ENCODE results near the gene MRPL42.
"Not testable (repeated sequence)": the region's sequence is repeated elsewhere in the genome, so short reads cannot be mapped to it uniquely, and the experiment has no call there.

The MRPL42 gene

DNA sequence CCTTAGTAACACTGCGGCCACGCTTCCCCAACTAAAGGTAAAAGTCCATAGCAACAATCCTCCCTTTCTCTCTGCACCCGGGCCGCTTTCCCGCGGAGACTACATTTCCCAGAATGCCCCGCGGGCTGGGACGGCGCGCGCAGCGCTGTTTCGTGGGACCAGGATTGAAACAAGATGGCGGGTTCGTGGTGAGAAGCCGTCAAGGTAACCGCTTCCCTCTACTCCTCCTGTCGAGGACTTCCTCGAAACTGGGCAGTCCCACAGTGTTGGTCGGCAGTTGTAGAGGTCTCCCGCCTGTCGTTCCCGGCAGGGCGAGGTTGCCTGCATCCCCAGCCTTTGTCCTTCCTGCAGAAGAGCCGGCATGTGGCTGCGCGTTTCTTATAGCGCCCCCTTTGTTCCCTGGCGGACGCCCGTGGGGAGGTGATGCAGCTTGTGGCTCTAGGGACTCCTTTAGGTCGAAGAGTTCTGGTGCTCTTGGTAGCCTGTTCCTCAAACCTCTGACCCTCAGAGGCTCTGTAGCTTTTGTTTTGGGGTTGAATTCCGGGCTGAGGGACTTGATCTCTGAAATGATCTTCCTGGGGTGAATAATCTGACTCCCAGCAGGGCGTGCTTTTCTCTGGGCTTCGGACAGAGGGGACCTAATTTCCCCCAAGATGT is at the start of gene MRPL42:
Gene MRPL42, plus strand, starts transcription at position 164 of the 657 bp plus-strand sequence. CDS start 1,772 bp downstream, outside the sequence.
- peak; percentile 69 for DNase-seq (ENCODE audit: low read depth, low spot score)

GRCh38 chr12:93417967-93418480 is 49.3 kb upstream of the MRPL42 start:
- no peak for DNase-seq (ENCODE audit: low read depth, low spot score)

DNA sequence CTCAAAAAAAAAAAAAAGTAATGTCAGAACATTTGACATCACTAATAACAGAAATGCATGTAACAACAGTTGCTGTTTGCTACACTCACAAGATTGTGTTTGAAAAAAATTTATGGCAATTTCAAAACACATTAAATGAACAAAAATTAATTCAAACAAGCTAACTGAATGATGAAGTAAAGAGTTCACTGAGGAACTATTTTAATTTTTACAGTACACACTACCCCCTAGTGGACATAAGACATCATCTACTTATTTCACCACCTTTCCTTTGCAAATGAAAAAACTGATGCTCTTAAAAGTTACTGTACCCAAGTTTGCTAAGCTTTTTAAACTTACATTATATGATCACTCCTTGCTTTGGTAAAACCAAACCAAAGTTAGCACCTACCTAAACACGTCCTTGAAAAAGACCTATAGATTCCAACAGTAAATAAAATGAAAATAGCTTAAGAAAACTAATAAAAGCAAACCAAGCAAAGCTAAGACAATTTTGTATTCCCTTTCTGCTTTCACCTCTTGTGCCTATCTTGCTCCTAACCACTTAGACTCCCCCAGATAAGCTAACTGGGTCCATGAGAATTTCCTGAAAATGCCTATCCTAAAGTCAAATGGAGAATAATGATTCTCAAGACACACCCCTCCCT is 47.8 kb upstream of the MRPL42 start:
- DNase-seq (ENCODE audit: low read depth, low spot score): no peak

DNA sequence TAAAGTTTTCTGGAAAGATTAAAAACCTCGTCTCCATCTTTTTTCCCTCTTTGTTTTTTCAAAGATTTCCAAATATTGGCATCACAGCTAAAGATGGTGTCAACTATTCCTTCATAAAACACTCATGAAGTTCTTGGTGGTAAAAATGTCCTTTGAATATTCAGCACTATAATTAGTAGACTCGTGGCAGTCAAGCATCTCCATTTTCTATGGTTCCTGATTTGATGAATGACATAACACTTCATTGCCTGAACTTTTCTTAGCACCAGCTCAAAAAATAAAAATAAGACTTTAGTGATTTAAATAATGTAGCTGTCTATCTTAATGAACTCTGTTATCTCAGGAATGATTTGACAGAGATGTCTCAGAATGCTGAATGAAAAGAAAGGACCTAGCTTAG is 45.3 kb upstream of the MRPL42 start:
- DNase-seq (ENCODE audit: low read depth, low spot score): no peak

DNA sequence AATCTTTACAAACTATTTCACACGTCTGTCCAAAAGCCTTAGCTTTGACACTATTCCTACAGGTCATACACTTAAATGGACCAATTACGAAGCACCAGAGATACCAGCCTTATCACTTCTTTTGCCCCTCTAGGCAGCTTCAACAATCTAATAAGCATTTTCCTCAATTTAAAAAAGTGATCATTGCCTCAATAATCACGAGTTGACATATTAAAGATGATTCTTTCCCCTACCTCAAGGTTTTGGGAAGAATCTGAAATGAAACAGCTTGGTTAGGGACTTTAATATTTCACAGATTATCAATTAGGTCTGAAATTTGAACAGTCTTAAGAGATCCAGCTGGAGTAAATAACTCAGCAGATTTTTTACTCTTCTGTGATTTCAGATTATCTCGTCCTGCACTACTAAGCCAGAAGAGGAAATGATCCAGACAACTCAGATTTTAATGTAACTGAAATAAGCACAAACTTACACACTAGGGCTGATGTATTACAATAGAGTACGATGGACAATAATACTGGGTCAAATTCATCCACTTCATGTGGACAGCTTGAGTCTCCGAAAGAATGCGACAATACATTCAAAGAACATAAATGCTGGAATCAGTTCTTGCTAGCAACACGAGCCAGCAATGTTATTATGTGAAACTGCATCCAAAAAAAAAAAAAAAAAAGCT is 41.4 kb upstream of the MRPL42 start:
- DNase-seq (ENCODE audit: low read depth, low spot score): no peak

DNA sequence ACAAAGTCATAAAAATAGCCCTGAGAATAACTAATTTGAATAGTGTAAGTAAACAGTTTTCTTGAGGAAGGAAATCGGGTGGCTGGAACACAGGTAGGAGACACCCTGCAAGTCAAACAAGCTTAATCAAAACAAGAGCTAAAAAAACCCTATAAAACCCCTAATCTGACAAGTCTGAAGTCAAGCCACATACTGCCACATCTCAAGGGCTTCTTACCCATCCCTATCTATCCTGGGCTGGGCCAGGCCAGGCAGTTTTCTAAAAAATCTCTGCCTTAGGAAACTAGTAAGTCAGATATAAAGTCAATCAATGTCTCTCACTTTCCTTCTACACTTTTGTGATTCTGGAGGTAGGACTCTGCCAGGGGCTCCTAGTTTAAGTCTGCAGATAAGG is 40.9 kb upstream of the MRPL42 start:
- no peak for DNase-seq (ENCODE audit: low read depth, low spot score)

DNA sequence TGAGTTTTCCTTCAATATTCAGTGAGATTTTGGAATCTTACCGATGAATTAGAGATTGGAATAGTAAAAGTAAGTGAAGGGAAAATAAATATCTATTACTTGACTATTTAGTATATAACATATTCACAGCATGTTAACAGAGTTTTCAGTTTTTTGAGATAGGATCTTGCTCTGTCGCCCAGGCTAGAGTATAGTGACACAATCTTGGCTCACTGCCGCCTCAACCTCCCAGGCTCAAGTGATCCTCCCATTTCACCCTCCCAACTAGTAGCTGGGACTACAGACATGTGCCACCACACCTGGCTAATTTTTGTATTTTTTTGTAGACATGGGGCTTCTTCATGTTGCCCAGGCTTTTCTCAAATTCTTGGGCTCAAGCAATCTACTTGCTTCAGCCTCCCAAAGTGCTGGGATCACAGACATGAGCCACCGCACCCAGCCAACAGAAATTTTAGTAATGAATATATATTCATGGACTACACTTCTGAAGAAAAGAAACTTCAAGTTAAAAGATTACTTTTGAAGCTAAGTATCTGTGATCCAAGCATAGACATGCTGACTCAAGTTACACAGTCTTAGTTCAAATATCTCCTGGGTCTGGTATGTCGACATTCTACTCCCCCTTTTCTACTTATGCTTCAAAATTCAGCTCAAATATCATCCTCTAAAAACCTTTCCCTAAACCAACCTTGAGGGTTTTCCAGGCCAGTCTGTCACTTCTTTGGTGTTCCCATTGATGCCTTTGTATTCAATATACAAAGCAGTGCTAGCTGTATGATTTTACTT is 39.3 kb upstream of the MRPL42 start:
- DNase-seq (ENCODE audit: low read depth, low spot score): no peak

DNA sequence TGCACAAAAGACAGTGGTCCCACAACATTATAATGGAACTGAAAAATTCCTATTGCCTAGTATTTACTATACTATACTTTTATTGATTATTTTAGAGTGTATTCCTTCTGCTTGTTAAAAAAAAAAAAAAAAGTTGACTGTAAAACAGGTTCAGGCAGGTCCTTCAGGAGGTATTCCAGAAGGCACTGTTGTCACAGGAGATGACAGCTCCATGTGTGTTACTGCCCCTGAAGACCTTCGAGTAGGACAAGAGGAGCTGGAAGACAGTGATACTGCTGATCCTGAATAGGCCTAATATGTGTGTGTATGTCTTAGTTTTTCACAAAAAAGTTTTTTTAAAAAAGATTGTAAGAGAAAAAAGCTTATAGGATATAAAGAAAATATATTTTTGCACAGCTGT is 37.9 kb upstream of the MRPL42 start:
- no peak for DNase-seq (ENCODE audit: low read depth, low spot score)

- DNase-seq (ENCODE audit: low read depth, low spot score): no peak
Observed at GRCh38 chr12:93429852-93430251, 37.5 kb upstream of the MRPL42 start.

DNA sequence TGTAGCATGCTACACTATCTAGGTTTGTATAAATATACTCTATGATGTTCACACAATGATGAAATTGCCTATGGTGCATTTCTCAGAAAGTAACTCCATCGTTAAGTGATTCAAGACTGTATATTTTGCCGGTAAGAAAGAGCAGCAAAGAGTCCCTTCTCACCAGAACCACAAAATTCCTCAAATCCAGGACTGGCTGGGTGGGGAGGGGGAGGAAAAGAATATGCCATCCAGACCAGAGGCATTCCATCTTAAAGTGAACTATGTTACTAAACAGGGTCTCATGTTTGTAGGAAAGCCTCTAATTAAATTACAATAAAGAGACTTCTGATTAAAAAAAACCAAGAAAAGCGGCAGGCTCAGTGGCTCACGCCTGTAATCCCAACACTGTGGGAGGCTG is 37.0 kb upstream of the MRPL42 start:
- DNase-seq (ENCODE audit: low read depth, low spot score): no peak

DNA sequence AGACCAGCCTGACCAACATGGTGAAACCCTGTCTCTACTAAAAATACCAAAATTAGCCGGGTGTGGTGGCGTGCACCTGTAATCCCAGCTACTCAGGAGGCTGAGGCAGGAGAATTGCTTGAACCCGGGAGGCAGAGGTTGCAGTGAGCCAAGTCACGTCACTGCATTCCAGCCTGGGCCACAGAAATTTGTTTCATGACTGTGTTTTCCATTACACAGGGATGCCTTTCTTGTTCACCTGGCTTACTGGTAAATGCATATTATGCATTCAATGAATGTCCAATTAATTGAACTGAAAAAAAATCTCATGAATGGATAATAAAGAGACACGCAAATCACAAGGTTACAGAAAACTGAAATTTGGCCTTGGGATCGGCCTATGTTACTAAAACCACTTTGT is 35.3 kb upstream of the MRPL42 start:
- DNase-seq (ENCODE audit: low read depth, low spot score): not testable (repeated sequence)

DNA sequence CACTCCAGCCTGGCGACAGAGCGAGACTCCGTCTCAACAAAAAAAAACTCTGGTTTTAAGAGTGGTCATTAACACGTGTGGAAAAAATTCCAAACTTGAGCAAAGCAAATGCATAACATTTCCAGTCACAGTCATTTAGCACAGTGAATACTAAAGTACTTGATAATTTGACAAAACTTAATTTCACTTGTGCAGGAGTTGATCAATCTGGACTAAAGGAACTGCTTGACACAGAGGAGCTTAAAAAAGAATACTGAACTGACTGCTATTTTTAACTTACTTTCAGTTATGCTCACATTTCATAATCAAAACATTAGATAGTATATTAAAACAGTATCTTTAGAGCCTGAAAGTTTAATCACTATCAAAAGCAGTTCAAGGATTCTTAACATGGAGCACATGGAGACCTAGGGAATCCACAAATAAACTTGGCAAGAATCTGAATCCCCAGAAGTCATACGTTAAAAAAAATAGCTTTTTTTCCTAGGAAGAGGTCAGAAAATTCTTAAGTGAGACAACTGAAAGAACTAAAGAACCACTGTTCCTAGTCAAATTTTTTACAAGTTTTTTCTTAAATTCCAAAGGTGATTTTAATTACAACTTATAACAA is 33.0 kb upstream of the MRPL42 start:
- no peak for DNase-seq (ENCODE audit: low read depth, low spot score)

GRCh38 chr12:93438266-93439050 is 28.9 kb upstream of the MRPL42 start:
- DNase-seq (ENCODE audit: low read depth, low spot score): no peak

GRCh38 chr12:93440043-93440835 is 27.1 kb upstream of the MRPL42 start:
- DNase-seq (ENCODE audit: low read depth, low spot score): no peak

- DNase-seq (ENCODE audit: low read depth, low spot score): no peak
Observed at GRCh38 chr12:93441081-93441616, 26.2 kb upstream of the MRPL42 start.

GRCh38 chr12:93441617-93442410 is 25.5 kb upstream of the MRPL42 start, which contains the start of gene UBE2N:
Gene UBE2N (minus strand): TSS chr12:93441947. CDS start chr12:93441884, 63 bp downstream.
- DNase-seq (ENCODE audit: low read depth, low spot score): peak; percentile 84

DNA sequence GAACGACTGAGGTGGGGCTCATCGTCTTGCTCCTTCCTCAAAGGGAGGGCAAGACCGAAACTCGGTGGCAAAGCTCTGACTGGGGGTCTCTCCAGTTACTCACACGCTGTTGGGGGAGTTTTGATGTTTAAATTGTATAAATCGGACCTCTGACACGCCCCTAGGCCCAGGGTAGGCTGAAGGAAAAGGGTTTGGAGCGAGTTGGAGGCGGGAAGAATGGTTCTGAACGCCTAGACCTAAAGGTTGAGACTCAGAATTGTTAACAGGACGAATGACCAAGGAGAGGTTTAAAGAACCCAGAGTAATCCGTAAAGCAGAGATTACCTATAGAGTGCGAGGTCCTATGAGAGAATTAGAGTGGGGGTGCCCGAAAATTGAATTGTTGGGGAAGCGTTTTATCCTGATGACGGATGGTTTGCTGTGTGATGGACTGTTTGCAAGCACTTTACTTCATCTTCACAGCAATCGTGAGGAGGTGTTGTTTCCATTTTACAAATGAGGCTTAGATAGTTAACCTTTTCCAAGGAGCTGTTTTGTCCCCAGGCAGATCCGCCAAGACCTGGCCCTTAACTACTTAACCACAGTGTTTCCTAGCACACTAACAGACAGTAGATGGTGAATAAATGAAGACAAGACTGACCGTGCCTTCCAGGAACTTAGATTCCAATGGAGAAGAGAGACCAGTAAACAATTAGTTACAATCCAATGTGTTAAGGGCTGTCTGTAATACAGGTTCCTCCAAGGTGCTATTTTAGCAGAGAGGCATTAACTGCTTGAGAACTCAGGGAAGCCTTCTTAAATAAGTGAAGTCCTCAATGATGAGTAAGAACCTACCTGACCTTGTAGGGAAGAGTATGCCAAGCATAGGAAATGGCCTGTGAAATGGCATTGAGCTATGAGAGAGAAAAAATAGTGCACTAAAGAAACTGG is 24.6 kb upstream of the MRPL42 start:
- DNase-seq (ENCODE audit: low read depth, low spot score): no peak

- DNase-seq (ENCODE audit: low read depth, low spot score): no peak
Observed at GRCh38 chr12:93443576-93443975, 23.7 kb upstream of the MRPL42 start.

Measured in smooth muscle cell of the brain vasculature (primary cell).